Activated CD4-positive, alpha-beta memory T cell treated with anti-CD3 and anti-CD28 coated beads, Interleukin-2, amount 10 ng/mL, durations not matched to agents 7 days and 5 days (primary cell): Measurements from ENCODE around the gene PITX1. TPM values are rescaled to one million over a fixed set of nuclear protein-coding genes. Genes with fewer than 3 reads are reported as not detected.
"Not testable (repeated sequence)": the region's sequence is repeated elsewhere in the genome, so short reads cannot be mapped to it uniquely, and the experiment has no call there.

ENCODE experiments used
- CTCF ChIA-PET: fragments of 350-600 bp; sonication (Branson Sonifier 250); formaldehyde crosslinking; loops from one replicate; lab custom pipeline; 2021; ENCODE audit warnings: antibody characterized with exemption, inconsistent platforms; lab: Charles Lee
- POLR2A ChIA-PET: fragments of 350-600 bp; sonication (Branson Sonifier 250); formaldehyde crosslinking; loops from one replicate; lab custom pipeline; 2021; ENCODE audit warnings: antibody characterized with exemption; lab: Charles Lee
- DNase-seq: peaks from one replicate; pipeline ENCODE4 v3.0.0-alpha.2; 2020
- H3K27ac Mint-ChIP-seq: one replicate; pipeline ENCODE4 v1.8.0; 2021; ENCODE audit warnings: mild to moderate bottlenecking, mixed read lengths
- H3K27me3 Mint-ChIP-seq: one replicate; pipeline ENCODE4 v1.8.0; 2021; ENCODE audit warnings: mixed read lengths
- H3K36me3 Mint-ChIP-seq: one replicate; pipeline ENCODE4 v1.8.0; 2021; ENCODE audit warnings: low read depth, mixed read lengths
- H3K4me1 Mint-ChIP-seq: one replicate; pipeline ENCODE4 v1.8.0; 2021; ENCODE audit warnings: mixed read lengths
- H3K4me3 Mint-ChIP-seq: one replicate; pipeline ENCODE4 v1.8.0; 2021; ENCODE audit warnings: mild to moderate bottlenecking, mixed read lengths
- H3K9me3 Mint-ChIP-seq: one replicate; pipeline ENCODE4 v1.8.0; 2021; ENCODE audit warnings: mixed read lengths
- total RNA-seq, 2 experiments: library from RNA; stranded (reverse); gene quantifications; one replicate each; pipeline ENCODE4 v1.2.3, GENCODE V29; 2021

The PITX1 gene
- total RNA-seq, 2 experiments from 2014 or later = 0.18 TPM; not detected in 1

GRCh38 chr5:134998068-134998467 is 36.0 kb downstream of the PITX1 start:
- H3K36me3 Mint-ChIP-seq, POLR2A ChIA-PET, H3K4me3 Mint-ChIP-seq, H3K27me3 Mint-ChIP-seq, DNase-seq, CTCF ChIA-PET, H3K27ac Mint-ChIP-seq, H3K4me1 Mint-ChIP-seq, H3K9me3 Mint-ChIP-seq: not testable (repeated sequence)

GRCh38 chr5:134997015-134997414 is 37.0 kb downstream of the PITX1 start:
- no peak for DNase-seq
- peaks cover 6% of the 10 kb centered on the region for H3K27me3 Mint-ChIP-seq
- no peak overlapping the region for H3K4me3 Mint-ChIP-seq
- no peak overlapping the region for H3K27ac Mint-ChIP-seq
- H3K9me3 Mint-ChIP-seq = peaks cover 2% of the 10 kb centered on the region
- POLR2A ChIA-PET = interaction anchor here (1.0 kb wide), 1 partner anchor 9 kb away, joined by 3 read pairs; no protein-coding TSS in a partner anchor
- CTCF ChIA-PET = no interaction called here
- no peaks in the 10 kb centered on the region for H3K4me1 Mint-ChIP-seq
- no peaks in the 10 kb centered on the region for H3K36me3 Mint-ChIP-seq

GRCh38 chr5:134995850-134996402 is 38.1 kb downstream of the PITX1 start:
- Mint-ChIP-seq H3K4me3 (no peak overlapping the region), H3K27me3 (peaks cover 9% of the 10 kb centered on the region), H3K36me3 (no peaks in the 10 kb centered on the region), H3K27ac (no peak overlapping the region), H3K9me3 (peaks cover 2% of the 10 kb centered on the region), H3K4me1 (no peaks in the 10 kb centered on the region)
- no peak for DNase-seq
- ChIA-PET CTCF (interaction anchor here (1.2 kb wide), 1 partner anchor 13 kb away, joined by 3 read pairs; no protein-coding TSS in a partner anchor), POLR2A (no interaction called here)

- Mint-ChIP-seq H3K4me3 (no peak overlapping the region), H3K27me3 (peaks cover 9% of the 10 kb centered on the region), H3K4me1 (no peaks in the 10 kb centered on the region), H3K9me3 (peaks cover 2% of the 10 kb centered on the region), H3K36me3 (no peaks in the 10 kb centered on the region), H3K27ac (no peak overlapping the region)
- no peak for DNase-seq
- ChIA-PET CTCF (interaction anchor here (1.2 kb wide), 1 partner anchor 15 kb away, joined by 3 read pairs; no protein-coding TSS in a partner anchor), POLR2A (no interaction called here)
Observed at GRCh38 chr5:134994560-134995156, 39.4 kb downstream of the PITX1 start.

- no peaks in the 10 kb centered on the region for H3K4me1 Mint-ChIP-seq
- peaks cover 2% of the 10 kb centered on the region for H3K9me3 Mint-ChIP-seq
- H3K27me3 Mint-ChIP-seq = peaks cover 9% of the 10 kb centered on the region
- H3K4me3 Mint-ChIP-seq = no peak overlapping the region
- no peaks in the 10 kb centered on the region for H3K36me3 Mint-ChIP-seq
- no peak for DNase-seq
- POLR2A ChIA-PET = no interaction called here
- H3K27ac Mint-ChIP-seq = no peak overlapping the region
- CTCF ChIA-PET = no interaction called here
Observed at GRCh38 chr5:134993161-134993560, 40.9 kb downstream of the PITX1 start.

GRCh38 chr5:134992148-134992547 is 41.9 kb downstream of the PITX1 start:
- POLR2A ChIA-PET = no interaction called here

GRCh38 chr5:134990183-134990582 is 43.8 kb downstream of the PITX1 start:
- H3K9me3 Mint-ChIP-seq, DNase-seq, H3K27ac Mint-ChIP-seq, CTCF ChIA-PET, POLR2A ChIA-PET, H3K4me1 Mint-ChIP-seq, H3K36me3 Mint-ChIP-seq, H3K4me3 Mint-ChIP-seq: not testable (repeated sequence)
- H3K27me3 Mint-ChIP-seq = peaks cover 10% of the 10 kb centered on the region

More at GRCh38 chr5:134992148-134992547, 41.9 kb downstream of the PITX1 start:
- Mint-ChIP-seq H3K9me3 (no peaks in the 10 kb centered on the region), H3K27ac (no peak overlapping the region), H3K4me3 (no peak overlapping the region), H3K36me3 (no peaks in the 10 kb centered on the region), H3K4me1 (no peaks in the 10 kb centered on the region), H3K27me3 (peaks cover 9% of the 10 kb centered on the region)
- CTCF ChIA-PET = no interaction called here
- DNase-seq = no peak

- Mint-ChIP-seq H3K27me3 (peaks cover 6% of the 10 kb centered on the region), H3K36me3 (no peaks in the 10 kb centered on the region), H3K9me3 (no peaks in the 10 kb centered on the region), H3K4me1 (no peaks in the 10 kb centered on the region), H3K4me3 (no peak overlapping the region), H3K27ac (no peak overlapping the region)
- ChIA-PET POLR2A (no interaction called here), CTCF (no interaction called here)
- DNase-seq = no peak
Observed at GRCh38 chr5:134989266-134989830, 44.7 kb downstream of the PITX1 start.

- Mint-ChIP-seq H3K27ac (no peak overlapping the region), H3K4me1 (no peaks in the 10 kb centered on the region), H3K27me3 (peaks cover 2% of the 10 kb centered on the region), H3K36me3 (peaks cover 12% of the 10 kb centered on the region), H3K9me3 (peaks cover 25% of the 10 kb centered on the region), H3K4me3 (no peak overlapping the region)
- ChIA-PET POLR2A (no interaction called here), CTCF (no interaction called here)
- DNase-seq = no peak
Observed at GRCh38 chr5:134982230-134982629, 51.8 kb downstream of the PITX1 start.

- ChIA-PET POLR2A (interaction anchor here (0.6 kb wide), 1 partner anchor 241 kb away, joined by 3 read pairs; the partner anchor contains the start of gene CAMLG), CTCF (no interaction called here)
- H3K27me3 Mint-ChIP-seq = no peaks in the 10 kb centered on the region
- H3K9me3 Mint-ChIP-seq = peaks cover 33% of the 10 kb centered on the region
- H3K36me3 Mint-ChIP-seq = peaks cover 21% of the 10 kb centered on the region
- no peak for DNase-seq
- no peaks in the 10 kb centered on the region for H3K4me1 Mint-ChIP-seq
- H3K27ac Mint-ChIP-seq = no peak overlapping the region
- no peak overlapping the region for H3K4me3 Mint-ChIP-seq
Observed at GRCh38 chr5:134979416-134979815, 54.6 kb downstream of the PITX1 start.

Other genes starting within 250 kb of the PITX1 start
- 10 to 100 TPM; 32.3 to 32.5 TPM for gene C5orf24, start 188.3 kb downstream of the PITX1 start, total RNA-seq
- 10 to 100 TPM; 51.0 to 56.9 TPM for gene TXNDC15, start 159.9 kb downstream of the PITX1 start, total RNA-seq
- 10 to 100 TPM; 13.6 to 14.7 TPM for gene PCBD2, start 129.1 kb downstream of the PITX1 start, total RNA-seq
- under 1 TPM; 0.55 to 0.88 TPM for gene CATSPER3, start 66.3 kb downstream of the PITX1 start, total RNA-seq